Neuron (in vitro differentiated cells): ENCODE measurements around the gene IRGC.
"Not testable (repeated sequence)": the region's sequence is repeated elsewhere in the genome, so short reads cannot be mapped to it uniquely, and the experiment has no call there.

ENCODE experiments used
- H2AFZ ChIP-seq: one replicate; pipeline ENCODE4 v1.6.1; 2013; ENCODE audit warnings: low read depth, mild to moderate bottlenecking, inconsistent platforms, low read length, moderate library complexity
- H3K27me3 ChIP-seq: one replicate; pipeline ENCODE4 v1.6.1; 2013; ENCODE audit warnings: low read length; ENCODE audit not compliant: insufficient read depth
- H3K36me3 ChIP-seq: one replicate; pipeline ENCODE4 v1.6.1; 2013; ENCODE audit warnings: low read length; ENCODE audit not compliant: insufficient read depth
- H3K4me1 ChIP-seq: one replicate; pipeline ENCODE4 v1.6.1; 2013; ENCODE audit warnings: low read length; ENCODE audit not compliant: insufficient read depth
- H3K4me3 ChIP-seq: 2 replicates; pipeline ENCODE4 v1.5.1; 2013; ENCODE audit warnings: mild to moderate bottlenecking, low read length, moderate library complexity
- H3K9me3 ChIP-seq: one replicate; pipeline ENCODE4 v1.6.1; 2013; ENCODE audit warnings: low read length

Gene IRGC

DNA sequence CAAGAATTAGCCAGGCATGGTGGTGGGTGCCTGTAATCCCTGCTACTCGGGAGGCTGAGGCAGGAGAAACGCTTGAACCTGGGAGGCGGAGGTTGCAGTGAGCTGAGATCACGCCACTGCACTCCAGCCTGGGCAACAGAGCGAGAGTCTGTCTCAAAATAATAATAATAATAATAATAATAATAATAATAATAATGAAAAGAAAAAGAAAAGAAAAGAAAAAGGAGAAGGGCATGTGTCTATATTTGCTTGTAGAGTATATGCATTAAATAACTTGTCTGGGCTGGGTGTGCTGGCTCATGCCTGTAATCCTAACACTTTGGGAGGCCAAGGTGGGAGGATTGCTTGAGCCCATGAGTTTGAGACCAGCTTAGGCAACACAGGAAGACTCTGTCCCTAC lies 33.6 kb upstream of the IRGC start:
- not testable (repeated sequence) for H3K27me3 ChIP-seq, H3K9me3 ChIP-seq, H3K4me1 ChIP-seq, H2AFZ ChIP-seq, H3K4me3 ChIP-seq, H3K36me3 ChIP-seq

DNA sequence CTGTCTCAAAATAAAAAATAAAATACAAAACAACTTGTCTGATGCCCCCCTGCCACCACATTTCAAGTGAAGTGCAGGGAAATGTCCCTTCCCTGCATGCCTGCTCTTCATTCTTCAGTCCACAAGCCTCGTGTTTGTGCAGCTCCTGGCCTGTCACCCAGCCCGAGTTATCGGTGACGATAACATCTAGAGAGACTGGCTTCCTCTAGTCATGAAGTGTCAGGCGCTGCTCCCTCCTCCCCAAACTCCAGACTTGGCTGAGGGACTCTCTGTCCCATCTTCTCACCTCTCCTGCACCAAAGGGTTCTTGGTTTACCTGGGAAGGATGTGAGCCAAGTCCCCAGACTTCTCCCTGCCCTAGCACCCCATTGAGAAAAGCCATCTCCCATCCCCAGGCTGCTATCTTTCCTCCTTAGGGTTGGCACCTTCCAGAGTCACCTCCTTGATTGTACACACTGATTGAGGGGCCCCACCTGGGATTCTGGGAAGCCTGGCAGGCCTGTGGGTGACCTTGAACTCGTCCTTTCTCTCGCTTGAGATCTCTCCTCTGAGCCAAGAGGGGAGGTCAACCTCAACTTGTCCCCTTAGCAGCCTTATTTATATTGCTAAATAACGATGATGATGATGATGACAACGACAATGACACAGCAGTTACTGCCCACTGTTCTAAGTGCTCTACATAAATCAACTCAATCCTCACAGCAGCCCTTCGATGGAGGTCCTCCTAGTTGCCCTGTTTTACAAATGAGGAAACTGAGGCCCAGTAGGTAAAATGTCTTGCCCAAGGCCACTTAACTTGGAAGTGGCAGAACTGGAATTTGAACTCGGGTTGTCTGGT lies 32.8 kb upstream of the IRGC start:
- H3K27me3 ChIP-seq = no peaks in the 10 kb centered on the region
- peaks cover 11% of the 10 kb centered on the region for H3K4me1 ChIP-seq
- no peaks in the 10 kb centered on the region for H3K9me3 ChIP-seq
- no peak overlapping the region for H2AFZ ChIP-seq
- no peak overlapping the region for H3K4me3 ChIP-seq
- H3K36me3 ChIP-seq = no peaks in the 10 kb centered on the region

DNA sequence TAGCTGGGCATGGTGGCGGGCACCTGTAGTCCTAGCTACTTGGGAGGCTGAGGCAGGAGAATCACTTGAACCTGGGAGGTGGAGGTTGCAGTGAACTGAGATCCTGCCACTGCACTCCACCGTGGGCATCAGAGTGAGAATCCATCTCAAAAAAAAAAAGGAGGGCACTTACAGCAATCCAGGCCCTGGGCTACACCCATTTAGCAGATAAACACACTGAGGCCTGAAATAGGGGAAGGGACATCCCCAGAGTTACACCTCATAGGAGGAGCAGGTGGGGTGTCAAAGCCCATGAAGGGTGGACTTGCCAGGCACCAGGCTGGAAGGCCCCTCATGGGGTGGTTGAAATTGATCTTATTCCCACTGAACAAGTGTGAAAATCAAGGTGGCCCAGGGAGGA lies 32.0 kb upstream of the IRGC start:
- H3K27me3 ChIP-seq = no peaks in the 10 kb centered on the region

DNA sequence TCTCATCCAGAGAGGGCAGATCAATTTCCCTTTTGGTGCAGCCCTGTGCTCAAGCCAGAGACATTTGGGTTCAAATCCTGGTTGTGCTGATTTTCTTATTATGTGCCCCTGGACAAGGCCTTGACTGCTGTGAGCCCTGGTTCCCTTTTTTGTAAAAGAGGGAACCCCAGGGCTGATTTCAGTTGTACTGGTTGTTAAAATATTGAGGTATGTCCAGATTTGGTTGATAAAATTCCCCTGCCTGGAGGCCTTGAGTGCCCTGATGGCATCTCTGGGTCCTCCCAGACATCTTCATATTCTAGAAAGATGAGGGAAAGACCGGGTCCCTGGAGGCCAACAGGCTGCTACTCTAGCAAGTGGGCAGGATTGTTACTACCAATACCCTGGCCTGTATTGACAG lies 31.6 kb upstream of the IRGC start:
- no peaks in the 10 kb centered on the region for H3K27me3 ChIP-seq
- no peaks in the 10 kb centered on the region for H3K36me3 ChIP-seq
- H3K9me3 ChIP-seq = no peaks in the 10 kb centered on the region
- peaks cover 11% of the 10 kb centered on the region for H3K4me1 ChIP-seq
- no peak overlapping the region for H2AFZ ChIP-seq
- no peak overlapping the region for H3K4me3 ChIP-seq

More for the DNA sequence above, 32.0 kb upstream of the IRGC start:
- Histone ChIP-seq H3K4me3 (no peak overlapping the region), H2AFZ (no peak overlapping the region), H3K9me3 (no peaks in the 10 kb centered on the region), H3K4me1 (peaks cover 11% of the 10 kb centered on the region), H3K36me3 (no peaks in the 10 kb centered on the region)

DNA sequence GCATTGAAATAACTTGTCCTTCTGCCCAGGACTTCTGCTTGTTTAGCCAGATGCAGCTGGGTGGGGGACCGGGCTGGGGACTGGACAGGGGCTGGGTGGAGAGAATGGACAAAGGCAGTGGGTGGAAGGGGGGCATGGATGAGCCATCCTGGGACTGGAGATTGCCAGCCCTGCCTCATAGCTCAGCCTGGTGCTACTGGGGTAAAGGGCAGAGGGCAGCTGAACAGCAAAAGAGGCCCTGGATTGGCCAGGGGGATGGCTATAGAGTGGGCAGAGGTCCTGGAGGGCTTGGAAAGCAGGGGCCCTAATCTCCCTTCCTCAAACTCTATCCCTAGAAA lies 28.2 kb upstream of the IRGC start:
- no peaks in the 10 kb centered on the region for H3K36me3 ChIP-seq
- H3K4me1 ChIP-seq = peaks cover 11% of the 10 kb centered on the region
- no peaks in the 10 kb centered on the region for H3K27me3 ChIP-seq
- no peak overlapping the region for H3K4me3 ChIP-seq
- no peaks in the 10 kb centered on the region for H3K9me3 ChIP-seq
- no peak overlapping the region for H2AFZ ChIP-seq

DNA sequence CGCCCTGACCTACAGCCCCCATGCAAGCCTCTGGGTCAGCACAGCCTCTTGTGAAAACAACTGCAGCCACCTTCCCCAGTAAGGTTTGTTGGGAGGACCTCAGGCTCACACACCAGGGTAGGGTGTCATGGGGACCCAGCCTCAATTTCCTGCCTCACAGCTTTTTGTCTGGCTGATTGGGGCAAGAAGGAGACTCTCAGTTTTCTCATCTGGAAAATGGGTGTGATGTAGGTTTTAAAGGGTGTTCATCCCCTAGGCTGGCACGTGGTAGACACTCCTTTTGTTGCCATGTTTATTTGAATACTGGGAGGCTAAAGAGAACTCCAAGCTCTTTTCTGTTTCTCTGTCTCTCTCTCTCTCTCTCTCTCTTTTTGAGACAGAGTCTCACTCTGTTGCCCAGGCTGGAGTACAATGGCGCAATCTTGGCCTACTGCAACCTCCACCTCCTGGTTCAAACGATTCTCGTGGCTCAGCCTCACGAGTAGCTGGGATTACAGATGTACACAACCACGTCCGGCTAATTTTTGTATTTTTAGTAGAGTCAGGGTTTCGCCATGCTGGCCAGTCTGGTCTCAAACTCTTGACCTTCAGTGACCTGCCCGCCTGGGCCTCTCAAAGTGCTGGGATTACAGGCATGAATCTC lies 27.7 kb upstream of the IRGC start:
- peaks cover 11% of the 10 kb centered on the region for H3K4me1 ChIP-seq
- H3K4me3 ChIP-seq = no peak overlapping the region
- H3K27me3 ChIP-seq = no peaks in the 10 kb centered on the region
- no peaks in the 10 kb centered on the region for H3K9me3 ChIP-seq
- H2AFZ ChIP-seq = no peak overlapping the region
- H3K36me3 ChIP-seq = no peaks in the 10 kb centered on the region

DNA sequence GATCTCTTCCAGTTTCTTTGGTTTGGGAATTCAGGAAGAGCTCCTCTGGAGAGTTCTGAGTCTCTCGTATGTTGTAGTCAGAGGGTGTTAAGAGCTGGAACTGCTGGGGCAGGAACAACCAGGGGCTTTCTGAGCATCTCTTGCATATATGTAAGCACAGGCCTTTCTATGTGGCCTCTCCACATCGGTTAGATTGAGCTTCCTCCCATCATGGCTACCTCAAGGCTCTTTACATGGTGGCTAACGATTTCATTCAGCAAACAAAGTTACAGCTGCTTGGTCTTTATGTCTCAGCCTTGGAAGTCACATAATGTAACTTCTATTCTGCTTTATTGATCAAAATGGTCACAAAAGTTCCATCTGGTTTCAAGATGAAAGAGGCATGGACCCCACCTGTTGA lies 25.4 kb upstream of the IRGC start:
- no peak overlapping the region for H3K4me3 ChIP-seq
- H3K36me3 ChIP-seq = no peaks in the 10 kb centered on the region

DNA sequence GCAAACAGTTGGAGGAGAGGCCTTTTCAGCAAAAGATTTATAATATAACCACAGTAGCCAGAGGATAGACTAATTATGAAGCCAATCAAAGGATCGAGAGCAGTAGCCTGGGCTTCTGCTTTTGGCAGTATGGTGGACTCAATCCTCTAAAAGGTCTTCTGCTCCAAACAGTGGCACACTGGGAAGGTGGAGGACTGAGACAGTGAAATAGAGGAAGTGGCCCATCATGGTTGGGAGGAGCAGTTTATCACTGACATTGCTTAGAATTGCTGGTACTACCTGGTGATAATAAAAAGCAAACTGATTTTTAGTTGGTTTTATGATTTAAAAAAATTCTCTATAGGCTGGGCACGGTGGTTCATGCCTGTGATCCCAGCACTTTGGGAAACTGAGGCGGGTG lies 25.0 kb upstream of the IRGC start:
- Histone ChIP-seq H3K36me3 (no peaks in the 10 kb centered on the region), H3K27me3 (peaks cover 4% of the 10 kb centered on the region), H2AFZ (no peak overlapping the region)

More for the DNA sequence above, 25.4 kb upstream of the IRGC start:
- Histone ChIP-seq H3K4me1 (peaks cover 11% of the 10 kb centered on the region), H3K9me3 (no peaks in the 10 kb centered on the region), H3K27me3 (peaks cover 4% of the 10 kb centered on the region), H2AFZ (no peak overlapping the region)

DNA sequence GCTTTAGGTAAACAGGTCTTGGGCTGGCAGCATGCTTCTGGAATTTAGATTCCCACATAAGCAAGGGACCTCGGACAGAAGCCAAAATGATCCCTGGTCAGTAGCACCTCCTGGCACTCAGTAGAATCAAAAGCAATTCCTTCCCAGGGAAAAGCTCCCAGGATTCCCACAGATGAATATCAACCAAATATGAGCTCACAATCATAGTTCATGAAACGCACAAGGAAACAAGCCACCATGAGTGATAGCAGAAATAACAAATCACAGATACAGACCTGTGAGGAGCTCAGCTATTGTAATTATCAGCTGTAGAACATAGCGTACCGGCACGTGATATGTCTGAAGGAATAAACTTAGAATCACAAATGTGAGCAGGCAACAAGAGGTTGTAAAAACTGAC lies 24.1 kb upstream of the IRGC start:
- Histone ChIP-seq H3K27me3 (peaks cover 4% of the 10 kb centered on the region), H2AFZ (no peak overlapping the region), H3K4me3 (no peak overlapping the region), H3K9me3 (no peaks in the 10 kb centered on the region), H3K36me3 (no peaks in the 10 kb centered on the region), H3K4me1 (peaks cover 11% of the 10 kb centered on the region)

More for the DNA sequence above, 25.0 kb upstream of the IRGC start:
- Histone ChIP-seq H3K9me3 (no peaks in the 10 kb centered on the region), H3K4me3 (no peak overlapping the region), H3K4me1 (peaks cover 11% of the 10 kb centered on the region)

DNA sequence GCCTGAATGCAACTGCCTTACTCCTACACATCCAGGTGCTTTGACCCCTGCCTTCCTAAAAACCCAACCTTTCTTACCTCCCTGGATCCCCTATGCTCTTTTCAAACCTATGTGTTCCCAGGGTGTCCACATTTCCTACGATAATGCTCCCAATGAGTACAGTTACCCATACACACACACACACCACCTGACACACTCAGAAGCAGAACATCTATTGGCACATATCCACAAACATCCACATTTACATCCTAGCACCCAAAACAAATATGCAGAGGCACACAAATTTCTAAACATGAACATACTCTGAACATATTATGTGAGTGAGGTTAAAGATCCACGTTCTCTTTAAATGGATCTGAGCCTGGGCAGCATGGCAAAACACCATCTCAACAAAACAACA lies 23.5 kb upstream of the IRGC start:
- Histone ChIP-seq H3K4me1 (peaks cover 7% of the 10 kb centered on the region), H3K4me3 (no peak overlapping the region), H3K9me3 (no peaks in the 10 kb centered on the region), H3K36me3 (no peaks in the 10 kb centered on the region), H3K27me3 (peaks cover 4% of the 10 kb centered on the region), H2AFZ (no peak overlapping the region)

DNA sequence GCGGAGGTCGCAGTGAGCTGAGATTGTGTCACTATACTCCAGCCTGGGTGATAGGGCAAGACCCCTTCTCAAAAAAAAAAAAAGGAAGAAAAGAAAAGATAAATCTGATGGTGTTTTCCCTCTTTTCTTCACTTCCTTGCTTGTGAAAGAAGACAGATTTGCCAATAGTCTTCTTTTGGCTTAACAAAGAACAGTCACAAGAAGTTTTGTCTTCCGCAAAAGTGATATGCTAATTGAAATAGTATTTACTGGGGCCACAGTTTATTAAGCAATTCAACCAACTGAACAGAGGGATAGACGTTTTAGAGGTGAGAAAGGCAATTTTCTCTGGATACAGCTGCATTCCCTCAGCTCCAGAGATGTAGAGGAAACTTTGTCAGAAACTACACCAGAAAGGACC lies 23.0 kb upstream of the IRGC start:
- Histone ChIP-seq H3K27me3 (peaks cover 4% of the 10 kb centered on the region), H3K4me1 (peaks cover 2% of the 10 kb centered on the region), H3K9me3 (no peaks in the 10 kb centered on the region), H3K4me3 (no peak overlapping the region), H3K36me3 (no peaks in the 10 kb centered on the region), H2AFZ (no peak overlapping the region)

DNA sequence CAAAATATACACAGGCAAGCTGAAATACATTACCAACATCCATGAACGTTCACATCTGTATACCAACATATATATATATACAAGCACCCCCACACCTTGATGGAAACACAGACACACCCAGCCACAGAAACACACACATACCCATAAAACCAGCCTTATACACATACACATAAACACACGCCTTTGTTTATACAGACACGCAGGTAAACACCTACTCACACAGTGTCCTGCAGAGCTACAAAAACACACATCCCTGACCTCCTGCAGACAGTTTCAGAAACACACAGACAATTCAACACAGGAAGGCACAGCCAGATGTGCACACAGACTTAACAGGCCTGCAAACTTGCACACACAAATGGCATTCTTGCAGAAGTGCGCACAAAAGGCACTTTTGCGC lies 21.3 kb upstream of the IRGC start:
- Histone ChIP-seq H3K9me3 (no peaks in the 10 kb centered on the region), H3K36me3 (no peaks in the 10 kb centered on the region), H3K27me3 (peaks cover 4% of the 10 kb centered on the region), H3K4me1 (no peaks in the 10 kb centered on the region), H3K4me3 (no peak overlapping the region), H2AFZ (no peak overlapping the region)

DNA sequence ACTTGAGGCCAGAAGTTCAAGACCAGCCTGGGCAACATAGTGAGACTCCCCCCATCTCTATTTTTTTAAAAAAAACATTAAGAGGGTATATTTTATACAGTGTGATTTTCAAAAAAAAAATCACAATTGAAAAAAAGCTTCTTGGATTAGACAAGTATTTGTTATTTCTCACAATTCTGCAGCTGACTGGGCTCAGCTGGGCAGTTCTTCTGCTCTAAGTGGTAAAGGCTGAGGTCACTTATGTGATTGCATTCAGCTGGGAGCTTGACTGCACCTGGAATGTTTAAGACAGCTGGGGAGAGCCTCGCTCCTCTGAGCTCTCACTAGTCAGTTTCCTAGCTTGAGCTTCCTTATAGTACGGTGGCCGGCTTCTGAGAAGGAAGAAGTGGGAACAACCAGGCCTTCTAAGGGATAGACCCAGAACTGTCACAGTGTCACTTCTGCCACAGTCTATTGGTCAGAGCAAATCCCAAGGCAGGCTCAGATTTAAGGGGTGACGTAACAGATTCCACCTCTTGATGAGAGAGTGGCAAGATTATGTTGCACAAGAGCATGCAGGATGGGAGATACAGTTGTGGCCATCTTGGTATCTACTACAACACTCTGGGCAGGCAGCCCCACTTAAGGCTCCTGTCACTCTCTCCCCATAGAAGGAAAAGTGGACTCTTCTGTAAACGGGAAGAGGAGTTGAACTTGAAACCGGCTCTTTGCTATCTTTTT lies 19.7 kb upstream of the IRGC start:
- no peaks in the 10 kb centered on the region for H3K9me3 ChIP-seq
- H2AFZ ChIP-seq = no peak overlapping the region

More for the DNA sequence above, 19.7 kb upstream of the IRGC start:
- H3K36me3 ChIP-seq = no peaks in the 10 kb centered on the region
- H3K4me3 ChIP-seq = no peak overlapping the region
- peaks cover 4% of the 10 kb centered on the region for H3K27me3 ChIP-seq
- H3K4me1 ChIP-seq = no peaks in the 10 kb centered on the region
